HepG2 (cell line): ENCODE measurements around the gene MTA2. TPM values are rescaled to one million over a fixed set of nuclear protein-coding genes. Genes with fewer than 3 reads are reported as not detected.

Experiments used
- CBX1 ChIP-seq: IDR thresholded peaks from one replicate; pipeline ENCODE4 v1.6.1; 2016; ENCODE audit warnings: antibody characterized with exemption, low read depth
- EZH2 ChIP-seq: conservative IDR thresholded peaks from 2 replicates; pipeline ENCODE4 v1.6.1; 2012; ENCODE audit warnings: mild to moderate bottlenecking, low read depth, low read length, moderate library complexity
- GATA4 ChIP-seq: sonication (generic); IDR thresholded peaks from 2 replicates; pipeline ENCODE4 v1.6.1; 2016; ENCODE audit warnings: antibody characterized with exemption, low read depth, borderline replicate concordance
- HDAC1 ChIP-seq: sonication (generic); formaldehyde crosslinking; IDR thresholded peaks from 2 replicates; pipeline ENCODE4 v1.5.1; 2020; ENCODE audit warnings: mild to moderate bottlenecking, missing genetic modification reagents
- HIVEP1 ChIP-seq: sonication (generic); formaldehyde crosslinking; IDR thresholded peaks from 2 replicates; pipeline ENCODE4 v1.4.0; 2020; ENCODE audit warnings: mild to moderate bottlenecking, missing genetic modification reagents
- HMGA1 ChIP-seq: sonication (generic); formaldehyde crosslinking; conservative IDR thresholded peaks from 2 replicates; pipeline ENCODE4 v1.4.0; 2020; ENCODE audit warnings: missing genetic modification reagents
- HOXA7 ChIP-seq: sonication (generic); formaldehyde crosslinking; IDR thresholded peaks from 2 replicates; pipeline ENCODE4 v1.8.1; 2022; ENCODE audit warnings: mild to moderate bottlenecking, missing genetic modification reagents, moderate library complexity
- IRF9 ChIP-seq: sonication (generic); formaldehyde crosslinking; IDR thresholded peaks from 2 replicates; pipeline ENCODE4 v1.8.0; 2022; ENCODE audit warnings: missing genetic modification reagents, mild to moderate bottlenecking, borderline replicate concordance
- JUNB ChIP-seq: sonication (generic); formaldehyde crosslinking; IDR thresholded peaks from 2 replicates; pipeline ENCODE4 v1.8.0; 2022; ENCODE audit warnings: missing genetic modification reagents, mild to moderate bottlenecking, borderline replicate concordance
- KAT8 ChIP-seq: IDR thresholded peaks from 2 replicates; pipeline ENCODE4 v1.6.1; 2016; ENCODE audit warnings: missing genetic modification reagents, missing compliant biosample characterization
- MAFG ChIP-seq: sonication (generic); formaldehyde crosslinking; IDR thresholded peaks from 2 replicates; pipeline ENCODE4 v1.5.1; 2020; ENCODE audit warnings: mild to moderate bottlenecking, missing genetic modification reagents
- MEF2D ChIP-seq: sonication (generic); formaldehyde crosslinking; IDR thresholded peaks from 2 replicates; pipeline ENCODE4 v1.5.1; 2020; ENCODE audit warnings: mild to moderate bottlenecking, missing genetic modification reagents
- MTF1 ChIP-seq: sonication (generic); formaldehyde crosslinking; IDR thresholded peaks from 2 replicates; pipeline ENCODE4 v1.5.0; 2020; ENCODE audit warnings: missing genetic modification reagents
- NFYB ChIP-seq: sonication (generic); formaldehyde crosslinking; IDR thresholded peaks from 2 replicates; pipeline ENCODE4 v1.4.0; 2020; ENCODE audit warnings: missing genetic modification reagents
- NKX3-1 ChIP-seq: sonication (generic); formaldehyde crosslinking; IDR thresholded peaks from 2 replicates; pipeline ENCODE4 v1.5.0; 2020; ENCODE audit warnings: missing genetic modification reagents
- NPAS2 ChIP-seq: sonication (generic); formaldehyde crosslinking; IDR thresholded peaks from 2 replicates; pipeline ENCODE4 v1.8.0; 2022; ENCODE audit warnings: mild to moderate bottlenecking, missing genetic modification reagents, borderline replicate concordance
- RBM39 ChIP-seq: fragments of 200-400 bp; formaldehyde crosslinking; IDR thresholded peaks from one replicate; pipeline ENCODE4 v1.6.1; 2018; ENCODE audit warnings: antibody characterized with exemption, mild to moderate bottlenecking, low read depth, low read length; ENCODE audit not compliant: poor library complexity, severe bottlenecking
- RXRA ChIP-seq: sonication (generic); formaldehyde crosslinking; IDR thresholded peaks from 2 replicates; pipeline ENCODE4 v1.5.1; 2020; ENCODE audit warnings: missing genetic modification reagents
- SAP130 ChIP-seq: IDR thresholded peaks from 2 replicates; pipeline ENCODE4 v1.6.1; 2016; ENCODE audit warnings: low read depth
- ZNF136 ChIP-seq: sonication (generic); formaldehyde crosslinking; IDR thresholded peaks from 2 replicates; pipeline ENCODE4 v1.8.1; 2022; ENCODE audit warnings: low read depth, mild to moderate bottlenecking, moderate library complexity, missing genetic modification reagents
- ZNF333 ChIP-seq: sonication (generic); formaldehyde crosslinking; IDR thresholded peaks from 2 replicates; pipeline ENCODE4 v1.4.0; 2020; ENCODE audit warnings: mild to moderate bottlenecking, missing genetic modification reagents, borderline replicate concordance
- ZNF367 ChIP-seq: sonication (generic); formaldehyde crosslinking; IDR thresholded peaks from 2 replicates; pipeline ENCODE4 v1.4.0; 2020; ENCODE audit warnings: missing genetic modification reagents, borderline replicate concordance
- ZNF441 ChIP-seq: sonication (generic); formaldehyde crosslinking; IDR thresholded peaks from 2 replicates; pipeline ENCODE4 v1.7.0; 2021; ENCODE audit warnings: missing genetic modification reagents, borderline replicate concordance
- ZNF484 ChIP-seq: sonication (generic); formaldehyde crosslinking; IDR thresholded peaks from 2 replicates; pipeline ENCODE4 v1.5.1; 2020; ENCODE audit warnings: mild to moderate bottlenecking, low read depth, missing genetic modification reagents, borderline replicate concordance
- ZNF512B ChIP-seq: sonication (generic); formaldehyde crosslinking; IDR thresholded peaks from 2 replicates; pipeline ENCODE4 v1.5.1; 2020; ENCODE audit warnings: missing genetic modification reagents, mild to moderate bottlenecking, borderline replicate concordance
- ZNF749 ChIP-seq: sonication (generic); formaldehyde crosslinking; IDR thresholded peaks from 2 replicates; pipeline ENCODE4 v1.8.0; 2022; ENCODE audit warnings: mild to moderate bottlenecking, missing genetic modification reagents, moderate library complexity, borderline replicate concordance
- ZNF879 ChIP-seq: sonication (generic); formaldehyde crosslinking; IDR thresholded peaks from 2 replicates; pipeline ENCODE4 v1.8.1; 2023; ENCODE audit warnings: missing genetic modification reagents
- ZSCAN29 ChIP-seq: sonication (generic); formaldehyde crosslinking; conservative IDR thresholded peaks from 2 replicates; pipeline ENCODE4 v1.4.0; 2020; ENCODE audit warnings: mild to moderate bottlenecking, missing genetic modification reagents
- polyA plus RNA-seq, 8 experiments: library from polyadenylated mRNA; depleted of rRNA in 3 of 8; stranded (reverse) in 7 of 8; unstranded in 1 of 8; fragments of >200 nt; fragmentation: Illumina TruSeq in 4 of 8; extraction: Trizol in 4 of 8; gene quantifications; 2 replicates each; pipeline versions ENCODE4 v1.2.1 to v1.2.3, GENCODE V29; 2011 to 2016; ENCODE audit warnings: low read depth in 4 of 8, missing spikeins in 1 of 8, mixed read lengths in 1 of 8; ENCODE audit not compliant: insufficient read depth in 1 of 8
- total RNA-seq, 5 experiments: library from RNA; depleted of rRNA; stranded (reverse); fragments of >200 nt; fragmentation: Illumina TruSeq; extraction: Trizol; gene quantifications; 2 replicates each; pipeline ENCODE4 v1.2.3, GENCODE V29; 2016; ENCODE audit warnings: low read depth in 1 of 5

MTA2 gene
- total and polyA plus RNA-seq, 2 of the 13 experiments (the other 11 are each of a cell fraction or from before 2014, with no cell fraction given), result 14.0 to 70.0 TPM

GRCh38 chr11:62591448-62592145 is 10.1 kb downstream of the MTA2 start, which contains the start of gene TUT1 (continued):
- TF ChIP-seq GATA4 (peak; percentile 68; the same call in 1 of the 2 replicates), ZNF484 (CRISPR knock-in tag) (no peak), HOXA7 (no peak), HMGA1 (CRISPR knock-in tag) (no peak), NKX3-1 (CRISPR knock-in tag) (no peak), MEF2D (CRISPR knock-in tag) (peak; percentile 90), EZH2 (no peak), MAFG (CRISPR knock-in tag) (no peak), IRF9 (CRISPR knock-in tag) (peak; percentile 88), CBX1 (peak; percentile 76), ZNF749 (no peak), ZNF512B (CRISPR knock-in tag) (no peak), MTF1 (CRISPR knock-in tag) (no peak), HIVEP1 (CRISPR knock-in tag) (no peak), RXRA (peak; percentile 67), ZSCAN29 (CRISPR knock-in tag) (0 out of 2 replicates have a peak, but pooled peaks have one; percentile 81), NFYB (CRISPR knock-in tag) (peak; percentile 82), KAT8 (peak; percentile 98), RBM39 (peak; percentile 72), JUNB (no peak), ZNF136 (CRISPR knock-in tag) (no peak), ZNF367 (CRISPR knock-in tag) (no peak), NPAS2 (CRISPR knock-in tag) (no peak), ZNF333 (CRISPR knock-in tag) (no peak), ZNF441 (CRISPR knock-in tag) (0 out of 2 replicates have a peak, but pooled peaks have one; percentile 29), HDAC1 (CRISPR knock-in tag) (peak; percentile 92), SAP130 (CRISPR knock-in tag) (peak; percentile 98), ZNF879 (CRISPR knock-in tag) (no peak)
